DOHH2 (cell line): ENCODE results near the gene ISG15.
"Not testable (repeated sequence)": the region's sequence is repeated elsewhere in the genome, so short reads cannot be mapped to it uniquely, and the experiment has no call there.

Experiments used
- H3F3A ChIP-seq: fragments of 200-600 bp; sonication (generic), shearing (Covaris generic); 2 replicates; pipeline ENCODE4 v1.6.0; 2016; ENCODE audit warnings: antibody characterized with exemption, mild to moderate bottlenecking; ENCODE audit not compliant: control insufficient read depth, insufficient read depth
- H3K27ac ChIP-seq: fragments of 200-600 bp; sonication (generic); 2 replicates; pipeline ENCODE4 v1.5.1; 2014; ENCODE audit warnings: low read depth, mild to moderate bottlenecking, low read length, moderate library complexity
- H3K27me3 ChIP-seq: fragments of 200-600 bp; sonication (generic); 2 replicates; pipeline ENCODE4 v1.6.1; 2014; ENCODE audit warnings: mild to moderate bottlenecking, low read length, mixed read lengths; ENCODE audit not compliant: control insufficient read depth
- H3K36me3 ChIP-seq: fragments of 200-600 bp; sonication (generic); 2 replicates; pipeline ENCODE4 v1.6.1; 2014; ENCODE audit warnings: mild to moderate bottlenecking, low read length, moderate library complexity, mixed read lengths; ENCODE audit not compliant: control insufficient read depth
- H3K4me1 ChIP-seq: fragments of 200-600 bp; sonication (generic); 2 replicates; pipeline ENCODE4 v1.6.1; 2014; ENCODE audit warnings: mild to moderate bottlenecking, low read length, mixed read lengths; ENCODE audit not compliant: control insufficient read depth
- H3K4me2 ChIP-seq: fragments of 200-600 bp; sonication (generic); 2 replicates; pipeline ENCODE4 v1.6.0; 2014; ENCODE audit warnings: mild to moderate bottlenecking, low read length, moderate library complexity
- H3K4me3 ChIP-seq: fragments of 200-600 bp; sonication (generic); 2 replicates; pipeline ENCODE4 v1.5.1; 2014; ENCODE audit warnings: mild to moderate bottlenecking, low read length, mixed read lengths
- H3K79me2 ChIP-seq: fragments of 200-600 bp; sonication (generic); 2 replicates; pipeline ENCODE4 v1.6.1; 2014; ENCODE audit warnings: mild to moderate bottlenecking, low read length, mixed read lengths; ENCODE audit not compliant: control insufficient read depth
- H3K9me2 ChIP-seq: fragments of 200-600 bp; sonication (generic); replicated peaks from 2 replicates; pipeline ENCODE4 v1.6.1; 2014; ENCODE audit warnings: mild to moderate bottlenecking, low read length, mixed read lengths; ENCODE audit not compliant: control insufficient read depth
- H3K9me3 ChIP-seq: fragments of 200-600 bp; sonication (generic); 2 replicates; pipeline ENCODE4 v1.6.1; 2014; ENCODE audit warnings: antibody characterized with exemption, low read length, mixed read lengths; ENCODE audit not compliant: control insufficient read depth, insufficient read depth
- H4K20me1 ChIP-seq: fragments of 200-600 bp; sonication (generic); 2 replicates; pipeline ENCODE4 v1.6.0; 2014; ENCODE audit warnings: low read depth, mild to moderate bottlenecking, antibody characterized with exemption, low read length, moderate library complexity; ENCODE audit not compliant: control insufficient read depth, insufficient read depth
- EZH2phosphoT487 ChIP-seq: fragments of 200-600 bp; sonication (generic); IDR thresholded peaks from 2 replicates; pipeline ENCODE4 v1.6.1; 2017; ENCODE audit warnings: borderline replicate concordance, mild to moderate bottlenecking, antibody characterized with exemption, low read length, moderate library complexity, mixed read lengths
- TF ChIP-seq, protein P1 (sequence below): fragments of 200-600 bp; sonication (generic); IDR thresholded peaks from one replicate; pipeline ENCODE4 v1.5.1; 2014; ENCODE audit warnings: antibody characterized with exemption, mild to moderate bottlenecking, low read depth, low read length; ENCODE audit not compliant: poor library complexity, severe bottlenecking

Gene ISG15

DNA sequence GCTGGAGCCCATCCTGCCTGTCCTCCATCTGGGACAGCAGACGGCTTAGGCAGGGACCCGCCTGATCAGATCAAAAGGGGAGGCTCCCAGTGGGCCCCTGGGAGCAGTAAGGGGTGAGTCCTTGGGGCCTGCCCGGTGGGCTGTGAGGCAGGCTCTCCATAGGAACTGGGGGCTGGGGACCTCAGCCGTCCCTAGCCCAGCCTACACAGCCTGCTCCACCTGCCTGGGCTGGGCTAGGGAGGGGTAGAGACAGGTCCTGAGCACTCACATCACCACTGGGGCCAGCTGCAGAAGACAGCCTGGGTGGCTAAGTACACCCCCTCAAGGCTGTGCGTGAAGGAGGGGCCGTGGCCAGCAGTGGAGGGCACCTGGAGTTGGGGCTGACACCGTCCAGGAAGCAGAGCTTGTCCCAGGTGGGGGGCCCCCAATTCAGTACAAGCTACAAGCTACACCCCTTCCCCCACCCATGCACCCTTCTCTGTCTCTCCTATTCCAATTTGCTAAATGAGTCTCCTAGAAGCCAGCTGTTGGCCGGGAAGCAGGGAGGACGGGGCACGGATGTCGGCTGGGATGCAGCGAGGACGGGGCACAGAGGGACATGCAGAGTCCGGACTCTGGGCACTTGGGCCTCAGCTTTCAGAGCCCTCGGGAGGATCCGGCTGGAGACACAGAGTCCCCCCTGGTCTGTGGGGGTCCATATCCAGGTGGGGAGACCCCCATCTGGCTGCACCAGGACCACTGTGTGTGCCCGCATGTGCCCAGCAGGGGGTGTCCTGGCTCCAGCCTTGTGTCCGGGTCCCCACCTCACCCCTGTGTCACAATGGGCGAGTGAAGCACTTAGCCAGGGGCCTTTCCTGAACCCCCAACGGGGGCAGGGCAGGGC lies 1.7 kb downstream of the ISG15 start:
- Histone ChIP-seq H3K36me3 (no peaks in the 10 kb centered on the region), H3K9me3 (no peaks in the 10 kb centered on the region), H3K4me3 (no peak overlapping the region), H4K20me1 (no peaks in the 10 kb centered on the region), H3K9me2 (no peaks in the 10 kb centered on the region), H3F3A (no peaks in the 10 kb centered on the region), H3K27ac (no peak overlapping the region), H3K27me3 (peaks cover under 1% of the 10 kb centered on the region; the same call in 1 of the 2 replicates), H3K4me1 (peaks cover 22% of the 10 kb centered on the region), H3K79me2 (no peaks in the 10 kb centered on the region), H3K4me2 (no peak overlapping the region)
- TF ChIP-seq, protein P1, sequence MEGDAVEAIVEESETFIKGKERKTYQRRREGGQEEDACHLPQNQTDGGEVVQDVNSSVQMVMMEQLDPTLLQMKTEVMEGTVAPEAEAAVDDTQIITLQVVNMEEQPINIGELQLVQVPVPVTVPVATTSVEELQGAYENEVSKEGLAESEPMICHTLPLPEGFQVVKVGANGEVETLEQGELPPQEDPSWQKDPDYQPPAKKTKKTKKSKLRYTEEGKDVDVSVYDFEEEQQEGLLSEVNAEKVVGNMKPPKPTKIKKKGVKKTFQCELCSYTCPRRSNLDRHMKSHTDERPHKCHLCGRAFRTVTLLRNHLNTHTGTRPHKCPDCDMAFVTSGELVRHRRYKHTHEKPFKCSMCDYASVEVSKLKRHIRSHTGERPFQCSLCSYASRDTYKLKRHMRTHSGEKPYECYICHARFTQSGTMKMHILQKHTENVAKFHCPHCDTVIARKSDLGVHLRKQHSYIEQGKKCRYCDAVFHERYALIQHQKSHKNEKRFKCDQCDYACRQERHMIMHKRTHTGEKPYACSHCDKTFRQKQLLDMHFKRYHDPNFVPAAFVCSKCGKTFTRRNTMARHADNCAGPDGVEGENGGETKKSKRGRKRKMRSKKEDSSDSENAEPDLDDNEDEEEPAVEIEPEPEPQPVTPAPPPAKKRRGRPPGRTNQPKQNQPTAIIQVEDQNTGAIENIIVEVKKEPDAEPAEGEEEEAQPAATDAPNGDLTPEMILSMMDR = peak; percentile 53
- TF ChIP-seq EZH2phosphoT487 = no peak

DNA sequence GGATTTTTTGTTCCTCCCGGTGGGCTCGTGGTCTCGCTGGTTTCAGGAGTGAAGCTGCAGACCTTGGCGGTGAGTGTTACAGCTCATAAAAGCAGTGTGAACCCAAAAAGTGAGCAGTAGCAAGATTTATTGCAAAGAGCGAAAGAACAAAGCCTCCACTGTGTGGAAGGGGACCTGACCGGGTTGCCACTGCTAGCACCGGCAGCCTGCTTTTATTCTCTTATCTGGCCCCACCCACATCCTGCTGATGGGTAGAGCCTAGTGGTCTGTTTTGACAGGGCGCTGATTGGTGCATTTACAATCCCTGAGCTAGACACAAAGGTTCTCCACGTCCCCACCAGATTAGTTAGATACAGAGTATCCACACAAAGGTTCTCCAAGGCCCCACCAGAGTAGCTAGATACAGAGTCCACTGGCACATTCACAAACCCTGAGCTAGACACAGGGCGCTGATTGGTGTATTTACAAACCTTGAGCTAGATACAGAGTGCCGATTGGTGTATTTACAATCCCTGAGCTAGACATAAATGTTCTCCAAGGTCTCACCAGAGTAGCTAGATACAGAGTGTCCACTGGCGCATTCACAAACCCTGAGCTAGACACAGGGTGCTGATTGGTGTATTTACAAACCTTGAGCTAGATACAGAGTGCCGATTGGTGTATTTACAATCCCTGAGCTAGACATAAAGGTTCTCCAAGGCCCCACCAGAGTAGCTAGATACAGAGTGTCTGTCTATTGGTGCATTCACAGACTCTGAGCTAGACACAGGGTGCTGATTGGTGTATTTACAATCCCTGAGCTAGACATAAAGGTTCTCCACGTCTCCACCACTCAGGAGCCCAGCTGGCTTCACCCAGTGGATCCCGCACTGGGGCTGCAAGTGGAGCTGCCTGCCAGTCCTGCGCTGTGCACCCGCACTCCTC lies 4.4 kb downstream of the ISG15 start:
- not testable (repeated sequence) for H3K79me2 ChIP-seq, H3K4me3 ChIP-seq, H3K27ac ChIP-seq, H4K20me1 ChIP-seq, H3K4me2 ChIP-seq, H3K9me2 ChIP-seq, H3K9me3 ChIP-seq, H3F3A ChIP-seq, H3K36me3 ChIP-seq
- peaks cover 26% of the 10 kb centered on the region for H3K27me3 ChIP-seq
- H3K4me1 ChIP-seq = peaks cover 17% of the 10 kb centered on the region

DNA sequence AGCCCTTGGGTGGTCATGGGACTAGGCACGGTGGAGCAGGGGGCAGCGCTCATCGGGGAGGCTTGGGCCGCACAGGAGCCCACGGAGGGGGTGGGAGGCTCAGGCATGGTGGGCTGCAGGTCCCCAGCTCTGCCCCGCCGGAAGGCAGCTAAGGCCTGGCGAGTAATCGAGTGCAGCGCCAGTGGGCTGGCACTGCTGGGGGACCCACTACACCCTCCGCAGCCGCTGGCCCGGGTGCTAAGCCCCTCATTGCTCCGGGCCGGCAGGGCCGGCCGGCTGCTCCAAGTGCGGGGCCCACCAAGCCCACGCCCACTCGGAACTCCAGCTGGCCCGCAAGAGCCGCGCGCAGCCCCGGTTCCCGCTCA lies 5.0 kb downstream of the ISG15 start:
- H3K9me2 ChIP-seq, H3K79me2 ChIP-seq, H3K4me3 ChIP-seq, H3K36me3 ChIP-seq, H3K27ac ChIP-seq, H3F3A ChIP-seq, H3K9me3 ChIP-seq, H3K4me2 ChIP-seq, H4K20me1 ChIP-seq: not testable (repeated sequence)
- Histone ChIP-seq H3K4me1 (peaks cover 10% of the 10 kb centered on the region), H3K27me3 (peaks cover 32% of the 10 kb centered on the region)

DNA sequence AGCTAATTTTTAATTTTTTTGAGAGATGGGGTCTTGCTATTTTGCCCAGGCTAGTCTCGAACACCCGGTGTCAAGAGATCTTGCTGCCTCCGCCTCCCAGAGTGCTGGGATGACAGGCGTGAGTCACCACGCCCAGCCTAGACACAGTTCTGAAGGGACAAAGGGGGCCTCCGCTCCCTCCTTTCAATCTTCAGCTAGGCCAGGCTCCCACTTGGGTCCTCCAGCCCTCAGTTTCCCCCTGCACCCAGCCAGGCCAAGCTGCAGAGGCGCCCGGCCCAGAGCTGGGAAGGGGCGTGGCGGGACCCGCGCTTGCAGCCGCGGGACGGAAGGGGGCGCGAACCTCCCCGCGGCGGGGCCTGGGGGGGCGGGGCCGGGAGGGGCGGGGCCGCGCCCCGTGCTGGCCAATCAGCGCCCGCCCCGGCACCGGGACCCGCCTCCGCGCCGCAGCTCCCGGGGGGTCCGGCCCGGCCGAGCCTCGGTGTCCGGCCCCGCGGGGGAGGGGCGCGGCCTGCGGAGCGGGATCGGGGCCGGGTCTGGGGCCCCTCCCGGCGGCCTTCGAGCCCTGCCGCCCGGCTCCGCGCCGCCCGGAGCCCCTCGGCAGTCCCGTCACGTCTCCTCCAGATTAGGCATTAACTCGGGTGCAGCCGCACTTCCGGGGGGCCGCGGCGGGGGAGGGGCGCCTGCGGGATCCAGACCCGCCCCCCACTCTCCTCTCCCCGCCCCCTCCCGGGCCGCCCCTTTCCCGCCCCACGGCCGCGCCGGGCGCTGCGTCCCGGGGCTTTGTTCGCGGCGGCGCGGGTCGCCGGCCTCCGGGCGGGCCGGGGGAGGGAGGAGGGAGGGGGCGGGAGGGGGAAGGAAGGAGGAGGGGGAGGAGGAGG lies 6.1 kb downstream of the ISG15 start:
- peak overlapping the region; percentile 54 for H3K4me3 ChIP-seq
- H3F3A ChIP-seq = no peaks in the 10 kb centered on the region
- no peaks in the 10 kb centered on the region for H3K79me2 ChIP-seq
- no peak overlapping the region for H3K27ac ChIP-seq
- H3K4me2 ChIP-seq = peak overlapping the region; percentile 42; the same call in 1 of the 2 replicates
- no peaks in the 10 kb centered on the region for H3K9me3 ChIP-seq
- H4K20me1 ChIP-seq = no peaks in the 10 kb centered on the region
- H3K4me1 ChIP-seq = no peaks in the 10 kb centered on the region; the same call in 1 of the 2 replicates
- H3K9me2 ChIP-seq = no peaks in the 10 kb centered on the region
- H3K36me3 ChIP-seq = no peaks in the 10 kb centered on the region
- H3K27me3 ChIP-seq = peaks cover 36% of the 10 kb centered on the region
- no peak for TF ChIP-seq EZH2phosphoT487
- TF ChIP-seq, protein P1 = peak; percentile 26
